Measurements from ENCODE around the gene CHCHD6. TPM values are rescaled to one million over a fixed set of nuclear protein-coding genes. Genes with fewer than 3 reads are reported as not detected.
A peak's percentile ranks its signal among the peaks of the same experiment; 100 is the strongest.

The CHCHD6 gene
- total RNA-seq, 2 donors from 2014 or later, result 23.6 to 34.4 TPM

GRCh38 chr3:126749547-126749875 lies 45.5 kb downstream of the CHCHD6 start:
- Histone ChIP-seq H3K4me1 (ENCODE audit: control insufficient read depth, insufficient read depth, low read length) (peaks cover 11% of the 10 kb centered on the region), H3K36me3 (ENCODE audit: control insufficient read depth, insufficient read depth, low read length) (no peaks in the 10 kb centered on the region), H3K9ac (ENCODE audit: extremely low read depth, low read length, poor library complexity, severe bottlenecking) (no peak overlapping the region), H3K27ac (ENCODE audit: low read depth, low read length) (no peak overlapping the region), H3K4me3 (ENCODE audit: low read length) (no peak overlapping the region), H3K9me3 (ENCODE audit: control insufficient read depth, low read length) (no peaks in the 10 kb centered on the region), H3K27me3 (ENCODE audit: control insufficient read depth, insufficient read depth, low read length, poor library complexity, severe bottlenecking) (no peaks in the 10 kb centered on the region)
- no peaks in the 10 kb centered on the region for H3K36me3 Mint-ChIP-seq (ENCODE audit: low read depth)
- no peak for DNase-seq
- H3K27ac Mint-ChIP-seq, result no peak overlapping the region
- H3K4me3 Mint-ChIP-seq, result no peak overlapping the region
- no peaks in the 10 kb centered on the region for H3K9me3 Mint-ChIP-seq
- WGBS, 2 experiments (ENCODE audit: insufficient coverage in 1 of 2, insufficient read length in 1 of 2), result 93 to 94% methylated on average over 3 of the region's 3 CpGs
- no peak for TF ChIP-seq CTCF (conservative IDR thresholded peaks at IDR 0.05)
- peaks cover 28% of the 10 kb centered on the region for H3K4me1 Mint-ChIP-seq
- no peaks in the 10 kb centered on the region for H3K27me3 Mint-ChIP-seq (ENCODE audit: insufficient read depth)

- H3K27ac ChIP-seq (ENCODE audit: low read depth, low read length), result no peak overlapping the region
- no peak overlapping the region for H3K4me3 Mint-ChIP-seq
- no peak for TF ChIP-seq CTCF (conservative IDR thresholded peaks at IDR 0.05)
- 94% methylated on average over 7 to 8 of the region's 8 CpGs for WGBS, 2 experiments (ENCODE audit: insufficient coverage in 1 of 2, insufficient read length in 1 of 2)
- H3K9me3 ChIP-seq (ENCODE audit: control insufficient read depth, low read length), result no peaks in the 10 kb centered on the region
- H3K27ac Mint-ChIP-seq, result peak overlapping the region; percentile 82
- no peak overlapping the region for H3K4me3 ChIP-seq (ENCODE audit: low read length)
- no peaks in the 10 kb centered on the region for H3K36me3 ChIP-seq (ENCODE audit: control insufficient read depth, insufficient read depth, low read length)
- H3K4me1 ChIP-seq (ENCODE audit: control insufficient read depth, insufficient read depth, low read length), result peaks cover 11% of the 10 kb centered on the region
- no peaks in the 10 kb centered on the region for H3K27me3 ChIP-seq (ENCODE audit: control insufficient read depth, insufficient read depth, low read length, poor library complexity, severe bottlenecking)
- no peaks in the 10 kb centered on the region for H3K36me3 Mint-ChIP-seq (ENCODE audit: low read depth)
- H3K4me1 Mint-ChIP-seq, result peaks cover 28% of the 10 kb centered on the region
- DNase-seq, result no peak
- no peaks in the 10 kb centered on the region for H3K9me3 Mint-ChIP-seq
- no peaks in the 10 kb centered on the region for H3K27me3 Mint-ChIP-seq (ENCODE audit: insufficient read depth)
- H3K9ac ChIP-seq (ENCODE audit: extremely low read depth, low read length, poor library complexity, severe bottlenecking), result no peak overlapping the region
Measured at GRCh38 chr3:126749931-126750755, 46.1 kb downstream of the CHCHD6 start.

GRCh38 chr3:126750756-126751121 lies 46.7 kb downstream of the CHCHD6 start:
- whole genome bisulfite sequencing, 2 experiments (ENCODE audit: insufficient coverage in 1 of 2, insufficient read length in 1 of 2), result 40 to 68% methylated on average over 2 to 4 of the region's 4 CpGs
- Histone ChIP-seq H3K4me3 (ENCODE audit: low read length) (no peak overlapping the region), H3K27ac (ENCODE audit: low read depth, low read length) (peak overlapping the region; percentile 40), H3K36me3 (ENCODE audit: control insufficient read depth, insufficient read depth, low read length) (no peaks in the 10 kb centered on the region), H3K27me3 (ENCODE audit: control insufficient read depth, insufficient read depth, low read length, poor library complexity, severe bottlenecking) (no peaks in the 10 kb centered on the region), H3K9ac (ENCODE audit: extremely low read depth, low read length, poor library complexity, severe bottlenecking) (no peak overlapping the region), H3K4me1 (ENCODE audit: control insufficient read depth, insufficient read depth, low read length) (peaks cover 11% of the 10 kb centered on the region), H3K9me3 (ENCODE audit: control insufficient read depth, low read length) (no peaks in the 10 kb centered on the region)
- no peak for TF ChIP-seq CTCF (conservative IDR thresholded peaks at IDR 0.05)
- Mint-ChIP-seq H3K36me3 (ENCODE audit: low read depth) (no peaks in the 10 kb centered on the region), H3K27me3 (ENCODE audit: insufficient read depth) (no peaks in the 10 kb centered on the region), H3K4me3 (no peak overlapping the region), H3K27ac (peak overlapping the region; percentile 82), H3K9me3 (no peaks in the 10 kb centered on the region), H3K4me1 (peaks cover 28% of the 10 kb centered on the region)
- DNase-seq, result peak; percentile 74
